HepG2 (cell line): ENCODE results near the gene CD44. TPM values are rescaled to one million over a fixed set of nuclear protein-coding genes. Genes with fewer than 3 reads are reported as not detected.

Source experiments
- ATF2 ChIP-seq: sonication (generic); formaldehyde crosslinking; IDR thresholded peaks from 2 replicates; pipeline ENCODE4 v1.4.0; 2020; ENCODE audit warnings: missing genetic modification reagents
- ATF3 ChIP-seq: sonication (generic); formaldehyde crosslinking; IDR thresholded peaks from 2 replicates; pipeline ENCODE4 v1.4.0; 2020; ENCODE audit warnings: missing genetic modification reagents
- HIC2 ChIP-seq: sonication (generic); formaldehyde crosslinking; IDR thresholded peaks from 2 replicates; pipeline ENCODE4 v1.9.0; 2022; ENCODE audit warnings: low read depth, missing genetic modification reagents
- NONO ChIP-seq, 2 experiments: fragments of 450-650 bp in 1 of 2; sonication (generic) in 1 of 2; formaldehyde crosslinking in 1 of 2; IDR thresholded peaks in 1 of 2; conservative IDR thresholded peaks in 1 of 2; 2 replicates each; pipeline versions ENCODE4 v1.6.1 to v1.8.0; 2017 to 2022; ENCODE audit warnings: mild to moderate bottlenecking in 1 of 2, missing genetic modification reagents in 1 of 2, moderate library complexity in 1 of 2
- SOX5 ChIP-seq: IDR thresholded peaks from 2 replicates; pipeline ENCODE4 v1.6.1; 2016; ENCODE audit warnings: borderline replicate concordance
- UBTF ChIP-seq: sonication (generic); formaldehyde crosslinking; IDR thresholded peaks from 2 replicates; pipeline ENCODE4 v1.4.0; 2020; ENCODE audit warnings: mild to moderate bottlenecking, missing genetic modification reagents
- ZNF326 ChIP-seq: sonication (generic); formaldehyde crosslinking; IDR thresholded peaks from 2 replicates; pipeline ENCODE4 v1.4.0; 2020; ENCODE audit warnings: missing genetic modification reagents, borderline replicate concordance
- polyA plus RNA-seq, 8 experiments: library from polyadenylated mRNA; depleted of rRNA in 3 of 8; stranded (reverse) in 7 of 8; unstranded in 1 of 8; fragments of >200 nt; fragmentation: Illumina TruSeq in 4 of 8; extraction: Trizol in 4 of 8; gene quantifications; 2 replicates each; pipeline versions ENCODE4 v1.2.1 to v1.2.3, GENCODE V29; 2011 to 2016; ENCODE audit warnings: low read depth in 4 of 8, missing spikeins in 1 of 8, mixed read lengths in 1 of 8; ENCODE audit not compliant: insufficient read depth in 1 of 8
- total RNA-seq, 5 experiments: library from RNA; depleted of rRNA; stranded (reverse); fragments of >200 nt; fragmentation: Illumina TruSeq; extraction: Trizol; gene quantifications; 2 replicates each; pipeline ENCODE4 v1.2.3, GENCODE V29; 2016; ENCODE audit warnings: low read depth in 1 of 5
- TF ChIP-seq, protein P1 (sequence below): sonication (generic); formaldehyde crosslinking; IDR thresholded peaks from 2 replicates; pipeline ENCODE4 v1.4.0; 2020; ENCODE audit warnings: missing genetic modification reagents, borderline replicate concordance

CD44 gene
- total and polyA plus RNA-seq, 2 of the 13 experiments (the other 11 are each of a cell fraction or from before 2014, with no cell fraction given) = 0.02 to 0.11 TPM

DNA sequence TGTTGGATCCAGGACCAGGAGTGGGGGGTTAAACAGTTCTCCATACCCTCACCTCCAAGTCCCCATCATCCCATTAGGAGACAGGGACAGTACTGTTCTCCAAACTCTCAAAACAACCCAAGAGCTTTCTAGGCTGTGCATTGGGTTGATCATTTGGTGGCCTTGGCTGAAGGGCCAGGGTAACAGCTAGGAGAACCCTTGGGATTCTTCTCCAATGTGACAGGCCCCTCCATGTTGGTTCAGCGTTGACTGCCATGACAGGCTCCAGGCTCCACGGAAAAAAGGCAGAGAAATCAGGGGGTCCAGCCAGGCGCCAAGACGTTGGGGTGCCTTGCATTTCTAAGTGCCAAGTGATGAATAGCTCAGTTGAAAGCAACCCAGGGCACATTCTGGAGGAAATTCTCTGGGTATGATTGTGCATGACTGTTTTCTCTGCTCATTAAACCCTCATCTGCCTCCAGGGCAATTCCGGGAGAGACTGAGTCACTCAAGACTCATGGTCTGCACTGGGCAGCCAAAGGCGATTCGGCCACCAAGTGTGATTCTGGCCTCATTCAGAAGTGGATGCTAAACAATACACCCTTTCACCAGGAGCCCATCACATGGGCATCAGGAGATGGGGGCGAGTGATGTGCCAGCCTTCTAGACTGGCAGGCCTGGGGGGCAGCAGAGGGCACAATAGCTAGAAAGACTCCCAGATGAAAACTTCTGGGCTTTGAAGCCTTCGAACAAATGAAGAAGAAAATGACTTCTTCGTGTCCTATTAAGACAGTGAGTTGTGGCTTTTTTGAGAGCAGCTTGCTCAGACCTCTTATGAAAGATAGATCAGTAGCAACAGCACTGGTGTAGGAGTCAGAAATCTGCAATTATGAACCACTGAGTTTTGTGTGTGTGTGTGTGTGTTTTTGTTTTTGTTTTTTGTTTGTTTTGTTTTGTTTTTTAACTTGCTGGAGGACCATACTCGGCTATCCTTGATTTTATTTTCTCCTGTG lies 27.7 kb downstream of the CD44 start (continued):
- TF ChIP-seq, protein P1, sequence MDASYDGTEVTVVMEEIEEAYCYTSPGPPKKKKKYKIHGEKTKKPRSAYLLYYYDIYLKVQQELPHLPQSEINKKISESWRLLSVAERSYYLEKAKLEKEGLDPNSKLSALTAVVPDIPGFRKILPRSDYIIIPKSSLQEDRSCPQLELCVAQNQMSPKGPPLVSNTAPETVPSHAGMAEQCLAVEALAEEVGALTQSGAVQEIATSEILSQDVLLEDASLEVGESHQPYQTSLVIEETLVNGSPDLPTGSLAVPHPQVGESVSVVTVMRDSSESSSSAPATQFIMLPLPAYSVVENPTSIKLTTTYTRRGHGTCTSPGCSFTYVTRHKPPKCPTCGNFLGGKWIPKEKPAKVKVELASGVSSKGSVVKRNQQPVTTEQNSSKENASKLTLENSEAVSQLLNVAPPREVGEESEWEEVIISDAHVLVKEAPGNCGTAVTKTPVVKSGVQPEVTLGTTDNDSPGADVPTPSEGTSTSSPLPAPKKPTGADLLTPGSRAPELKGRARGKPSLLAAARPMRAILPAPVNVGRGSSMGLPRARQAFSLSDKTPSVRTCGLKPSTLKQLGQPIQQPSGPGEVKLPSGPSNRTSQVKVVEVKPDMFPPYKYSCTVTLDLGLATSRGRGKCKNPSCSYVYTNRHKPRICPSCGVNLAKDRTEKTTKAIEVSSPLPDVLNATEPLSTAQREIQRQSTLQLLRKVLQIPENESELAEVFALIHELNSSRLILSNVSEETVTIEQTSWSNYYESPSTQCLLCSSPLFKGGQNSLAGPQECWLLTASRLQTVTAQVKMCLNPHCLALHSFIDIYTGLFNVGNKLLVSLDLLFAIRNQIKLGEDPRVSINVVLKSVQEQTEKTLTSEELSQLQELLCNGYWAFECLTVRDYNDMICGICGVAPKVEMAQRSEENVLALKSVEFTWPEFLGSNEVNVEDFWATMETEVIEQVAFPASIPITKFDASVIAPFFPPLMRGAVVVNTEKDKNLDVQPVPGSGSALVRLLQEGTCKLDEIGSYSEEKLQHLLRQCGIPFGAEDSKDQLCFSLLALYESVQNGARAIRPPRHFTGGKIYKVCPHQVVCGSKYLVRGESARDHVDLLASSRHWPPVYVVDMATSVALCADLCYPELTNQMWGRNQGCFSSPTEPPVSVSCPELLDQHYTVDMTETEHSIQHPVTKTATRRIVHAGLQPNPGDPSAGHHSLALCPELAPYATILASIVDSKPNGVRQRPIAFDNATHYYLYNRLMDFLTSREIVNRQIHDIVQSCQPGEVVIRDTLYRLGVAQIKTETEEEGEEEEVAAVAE (CRISPR knock-in tag) = no peak
- TF ChIP-seq HIC2 (CRISPR knock-in tag) = no peak
- TF ChIP-seq NONO (IDR thresholded peaks at IDR 0.05) = no peak
- TF ChIP-seq NONO (CRISPR knock-in tag; conservative IDR thresholded peaks at IDR 0.05) = no peak
- no peak for TF ChIP-seq UBTF
- no peak for TF ChIP-seq ATF3 (CRISPR knock-in tag)
- TF ChIP-seq ATF2 (CRISPR knock-in tag) = no peak
- TF ChIP-seq SOX5 (CRISPR knock-in tag) = no peak
- TF ChIP-seq ZNF326 (CRISPR knock-in tag) = no peak
